ENCODE results near the gene ACTRT3. TPM values are rescaled to one million over a fixed set of nuclear protein-coding genes. Genes with fewer than 3 reads are reported as not detected.

Gene ACTRT3
- total and polyA plus RNA-seq, 2 of the 13 experiments (the other 11 are each of a cell fraction or from before 2014, with no cell fraction given), result 0.42 to 0.97 TPM

- TF ChIP-seq, protein P1, sequence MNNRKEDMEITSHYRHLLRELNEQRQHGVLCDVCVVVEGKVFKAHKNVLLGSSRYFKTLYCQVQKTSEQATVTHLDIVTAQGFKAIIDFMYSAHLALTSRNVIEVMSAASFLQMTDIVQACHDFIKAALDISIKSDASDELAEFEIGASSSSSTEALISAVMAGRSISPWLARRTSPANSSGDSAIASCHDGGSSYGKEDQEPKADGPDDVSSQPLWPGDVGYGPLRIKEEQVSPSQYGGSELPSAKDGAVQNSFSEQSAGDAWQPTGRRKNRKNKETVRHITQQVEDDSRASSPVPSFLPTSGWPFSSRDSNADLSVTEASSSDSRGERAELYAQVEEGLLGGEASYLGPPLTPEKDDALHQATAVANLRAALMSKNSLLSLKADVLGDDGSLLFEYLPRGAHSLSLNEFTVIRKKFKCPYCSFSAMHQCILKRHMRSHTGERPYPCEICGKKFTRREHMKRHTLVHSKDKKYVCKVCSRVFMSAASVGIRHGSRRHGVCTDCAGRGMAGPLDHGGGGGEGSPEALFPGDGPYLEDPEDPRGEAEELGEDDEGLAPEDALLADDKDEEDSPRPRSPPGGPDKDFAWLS (CRISPR knock-in tag; IDR thresholded peaks at IDR 0.05; ENCODE audit: borderline replicate concordance), result no peak
- TF ChIP-seq TEF (CRISPR knock-in tag; IDR thresholded peaks at IDR 0.05), result 0 out of 2 replicates have a peak, but pooled peaks have one; percentile 54
Observed at GRCh38 chr3:169772897-169773816, 3.8 kb upstream of the ACTRT3 start, which contains the start of gene MYNN (continued).

DNA sequence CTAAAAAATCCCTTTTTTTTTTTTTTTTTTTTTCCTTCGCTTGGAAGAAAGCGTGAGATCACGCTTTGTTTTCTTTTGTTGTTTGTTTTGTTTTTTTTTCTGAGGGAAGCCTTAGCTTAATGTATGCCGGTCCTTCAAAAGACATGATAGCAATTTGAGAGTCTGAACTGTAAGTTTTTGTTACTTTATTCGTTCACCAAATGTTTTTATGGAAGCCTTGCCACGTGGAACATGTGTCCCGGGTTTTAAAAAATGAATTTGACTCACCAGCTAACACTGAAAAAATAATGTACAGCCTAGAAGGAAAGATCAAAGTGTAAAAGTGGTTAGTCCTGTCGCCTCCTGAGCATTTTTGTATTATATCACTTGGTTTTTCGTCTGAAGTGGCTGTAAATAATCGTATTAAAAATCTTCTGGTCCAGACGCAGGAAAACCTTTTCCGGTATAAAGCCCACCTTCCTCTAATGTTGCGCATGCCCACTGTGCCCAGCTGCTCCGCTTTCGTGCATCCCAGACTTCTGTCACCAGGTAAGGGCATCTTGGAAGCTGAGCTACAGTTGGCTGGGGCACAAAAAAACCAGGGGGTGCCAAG, 3.0 kb upstream of the ACTRT3 start:
- Histone ChIP-seq H3K9ac (ENCODE audit: insufficient read depth, low read depth, low read length) (peak overlapping the region; percentile 92), H3K4me3 (replicated peaks in 1 of 3; ENCODE audit: insufficient read depth in 1 of 3, low read depth in 2 of 3, low read length in 3 of 3) (peak overlapping the region; percentile 89 to 99 (median 98)), H3K9me3 (ENCODE audit: low read length) (no peaks in the 10 kb centered on the region), H3K36me3 (replicated peaks in 1 of 2; ENCODE audit: control insufficient read depth in 1 of 2, insufficient read depth in 2 of 2, low read length in 2 of 2) (peaks cover 2 to 10% of the 10 kb centered on the region in 2 experiments), H2AFZ (ENCODE audit: low read length) (peak overlapping the region; percentile 83), H3K27me3 (ENCODE audit: control insufficient read depth in 1 of 2, insufficient read depth in 2 of 2, low read length in 2 of 2) (peaks cover 0 to 3% of the 10 kb centered on the region in 2 experiments; a peak in 1 of 5 replicates), H3K79me2 (ENCODE audit: insufficient read depth, low read length) (peaks cover 30% of the 10 kb centered on the region), H3K4me2 (ENCODE audit: low read depth, low read length) (peak overlapping the region; percentile 92), H4K20me1 (ENCODE audit: insufficient read depth, low read length) (no peaks in the 10 kb centered on the region), H3K27ac (ENCODE audit: extremely low read length, insufficient read depth, low read length) (peak overlapping the region; percentile 94), H3K4me1 (ENCODE audit: insufficient read depth, low read length) (peaks cover 20% of the 10 kb centered on the region)
- FAIRE-seq (peak; percentile 66), DNase-seq (ENCODE audit: low spot score) (peak; percentile 78), ATAC-seq (peak; percentile 61)
- BruUV-seq (replicated peaks), result no TSS peak
- ChIA-PET POLR2A (interaction anchor here (0.7 to 2.6 kb wide), 4 partner anchors 8 to 305 kb away, joined by 3 to 29 read pairs (median 4); partner anchors contain the start of genes SEC62 and TERC), CTCF (ENCODE audit: low intra/inter-chr PET ratio, low total read pairs) (no interaction called here)
- intact Hi-C loops (cut with micrococcal nuclease; ENCODE audit: unreplicated experiment), result loop anchor here (1.0 to 5.0 kb wide), 3 partner anchors 9 to 910 kb away; no protein-coding TSS in a partner anchor
- WGBS (ENCODE audit: low lambda C conversion rate), result 2% methylated on average over 15 of the region's 15 CpGs
- in situ Hi-C loops (cut with HindIII; ENCODE audit: extremely low pct_ligation_motif_present, low pct_unique_long_range_greater_than_20kb), result no loop called here
- TF ChIP-seq ZNF335 (CRISPR knock-in tag; IDR thresholded peaks at IDR 0.05) (peak; percentile 1; the same call in 1 of the 2 replicates), CCDC6 (CRISPR knock-in tag; IDR thresholded peaks at IDR 0.05) (no peak), SIX1 (CRISPR knock-in tag; IDR thresholded peaks at IDR 0.05; ENCODE audit: borderline replicate concordance) (no peak), ZNF672 (CRISPR knock-in tag; IDR thresholded peaks at IDR 0.05) (no peak), PCBP2 (optimal IDR thresholded peaks at IDR 0.05; ENCODE audit: low read depth, low read length, poor library complexity, severe bottlenecking) (no peak), HNRNPK (IDR thresholded peaks at IDR 0.05; ENCODE audit: low read depth, low read length, poor library complexity, severe bottlenecking) (no peak)
- TF ChIP-seq, protein P2, sequence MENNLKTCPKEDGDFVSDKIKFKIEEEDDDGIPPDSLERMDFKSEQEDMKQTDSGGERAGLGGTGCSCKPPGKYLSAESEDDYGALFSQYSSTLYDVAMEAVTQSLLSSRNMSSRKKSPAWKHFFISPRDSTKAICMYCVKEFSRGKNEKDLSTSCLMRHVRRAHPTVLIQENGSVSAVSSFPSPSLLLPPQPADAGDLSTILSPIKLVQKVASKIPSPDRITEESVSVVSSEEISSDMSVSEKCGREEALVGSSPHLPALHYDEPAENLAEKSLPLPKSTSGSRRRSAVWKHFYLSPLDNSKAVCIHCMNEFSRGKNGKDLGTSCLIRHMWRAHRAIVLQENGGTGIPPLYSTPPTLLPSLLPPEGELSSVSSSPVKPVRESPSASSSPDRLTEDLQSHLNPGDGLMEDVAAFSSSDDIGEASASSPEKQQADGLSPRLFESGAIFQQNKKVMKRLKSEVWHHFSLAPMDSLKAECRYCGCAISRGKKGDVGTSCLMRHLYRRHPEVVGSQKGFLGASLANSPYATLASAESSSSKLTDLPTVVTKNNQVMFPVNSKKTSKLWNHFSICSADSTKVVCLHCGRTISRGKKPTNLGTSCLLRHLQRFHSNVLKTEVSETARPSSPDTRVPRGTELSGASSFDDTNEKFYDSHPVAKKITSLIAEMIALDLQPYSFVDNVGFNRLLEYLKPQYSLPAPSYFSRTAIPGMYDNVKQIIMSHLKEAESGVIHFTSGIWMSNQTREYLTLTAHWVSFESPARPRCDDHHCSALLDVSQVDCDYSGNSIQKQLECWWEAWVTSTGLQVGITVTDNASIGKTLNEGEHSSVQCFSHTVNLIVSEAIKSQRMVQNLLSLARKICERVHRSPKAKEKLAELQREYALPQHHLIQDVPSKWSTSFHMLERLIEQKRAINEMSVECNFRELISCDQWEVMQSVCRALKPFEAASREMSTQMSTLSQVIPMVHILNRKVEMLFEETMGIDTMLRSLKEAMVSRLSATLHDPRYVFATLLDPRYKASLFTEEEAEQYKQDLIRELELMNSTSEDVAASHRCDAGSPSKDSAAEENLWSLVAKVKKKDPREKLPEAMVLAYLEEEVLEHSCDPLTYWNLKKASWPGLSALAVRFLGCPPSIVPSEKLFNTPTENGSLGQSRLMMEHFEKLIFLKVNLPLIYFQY (CRISPR knock-in tag; IDR thresholded peaks at IDR 0.05; ENCODE audit: borderline replicate concordance), result no peak
- TF ChIP-seq, protein P3, sequence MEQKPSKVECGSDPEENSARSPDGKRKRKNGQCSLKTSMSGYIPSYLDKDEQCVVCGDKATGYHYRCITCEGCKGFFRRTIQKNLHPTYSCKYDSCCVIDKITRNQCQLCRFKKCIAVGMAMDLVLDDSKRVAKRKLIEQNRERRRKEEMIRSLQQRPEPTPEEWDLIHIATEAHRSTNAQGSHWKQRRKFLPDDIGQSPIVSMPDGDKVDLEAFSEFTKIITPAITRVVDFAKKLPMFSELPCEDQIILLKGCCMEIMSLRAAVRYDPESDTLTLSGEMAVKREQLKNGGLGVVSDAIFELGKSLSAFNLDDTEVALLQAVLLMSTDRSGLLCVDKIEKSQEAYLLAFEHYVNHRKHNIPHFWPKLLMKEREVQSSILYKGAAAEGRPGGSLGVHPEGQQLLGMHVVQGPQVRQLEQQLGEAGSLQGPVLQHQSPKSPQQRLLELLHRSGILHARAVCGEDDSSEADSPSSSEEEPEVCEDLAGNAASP (CRISPR knock-in tag; IDR thresholded peaks at IDR 0.05; ENCODE audit: borderline replicate concordance), result 0 out of 2 replicates have a peak, but pooled peaks have one; percentile 3
